NCI-H2171 treated with DMSO at 0.1 percent for 48 hours (cell line): ENCODE measurements around the gene FAM53B.
"Not testable (repeated sequence)": the region's sequence is repeated elsewhere in the genome, so short reads cannot be mapped to it uniquely, and the experiment has no call there.

Source experiments
- DNase-seq: peaks from one replicate; lab custom pipeline; 2025; lab: John Stamatoyannopoulos, UW

Gene FAM53B

GRCh38 chr10:124744102-124745050, at the start of gene FAM53B:
TSS of gene FAM53B (minus strand) at chr10:124744378. CDS start at chr10:124706713, 37,665 bp downstream.
- DNase-seq = peak; percentile 53

GRCh38 chr10:124792998-124793352, 48.8 kb upstream of the FAM53B start:
- DNase-seq = no peak

- DNase-seq = peak; percentile 57
Measured at GRCh38 chr10:124791547-124792348, 47.6 kb upstream of the FAM53B start, which contains the start of gene EEF1AKMT2. TSS of gene EEF1AKMT2 (minus strand) at chr10:124791887. CDS start at chr10:124791833, 54 bp downstream.

- DNase-seq = not testable (repeated sequence)
Measured at GRCh38 chr10:124782900-124783299, 38.7 kb upstream of the FAM53B start.

GRCh38 chr10:124768791-124769190, 24.6 kb upstream of the FAM53B start:
- no peak for DNase-seq

- DNase-seq = no peak
Measured at GRCh38 chr10:124765256-124765655, 21.1 kb upstream of the FAM53B start.

GRCh38 chr10:124763267-124763666, 19.1 kb upstream of the FAM53B start:
- no peak for DNase-seq

GRCh38 chr10:124762281-124762680, 18.1 kb upstream of the FAM53B start:
- DNase-seq = no peak

- no peak for DNase-seq
Measured at GRCh38 chr10:124756156-124756903, 12.2 kb upstream of the FAM53B start.

- no peak for DNase-seq
Measured at GRCh38 chr10:124755581-124755980, 11.4 kb upstream of the FAM53B start.

GRCh38 chr10:124754227-124754626, 10.0 kb upstream of the FAM53B start:
- no peak for DNase-seq

- DNase-seq = no peak
Measured at GRCh38 chr10:124748953-124749645, 4.9 kb upstream of the FAM53B start.

GRCh38 chr10:124748166-124748565, 4.0 kb upstream of the FAM53B start:
- no peak for DNase-seq

- no peak for DNase-seq
Measured at GRCh38 chr10:124747745-124748144, 3.6 kb upstream of the FAM53B start.

- DNase-seq = no peak
Measured at GRCh38 chr10:124746992-124747391, 2.8 kb upstream of the FAM53B start.

- DNase-seq = not testable (repeated sequence)
Measured at GRCh38 chr10:124746447-124746846, 2.3 kb upstream of the FAM53B start.

GRCh38 chr10:124745673-124746072, 1.5 kb upstream of the FAM53B start:
- DNase-seq = peak; percentile 26

GRCh38 chr10:124745252-124745651, 1.1 kb upstream of the FAM53B start:
- DNase-seq = no peak

- DNase-seq = no peak
Measured at GRCh38 chr10:124743191-124744101, 732 bp downstream of the FAM53B start.
